BLaER1 treated with 17β-estradiol and CSF1 and Interleukin-3, amounts not matched to agents 10 nM and 100 nM (cell line): ENCODE data around the gene HLA-B.

Source experiments
- H3K27ac ChIP-seq, 11 experiments: shearing (Covaris generic); formaldehyde crosslinking; 2 replicates each; pipeline ENCODE4 v1.8.1; 2022
- H3K27me3 ChIP-seq, 11 experiments: shearing (Covaris generic); formaldehyde crosslinking; 2 replicates each; pipeline ENCODE4 v1.8.1; 2022
- H3K36me3 ChIP-seq, 11 experiments: shearing (Covaris generic); formaldehyde crosslinking; 2 replicates each; pipeline ENCODE4 v1.8.1; 2022
- H3K4me1 ChIP-seq, 10 experiments: shearing (Covaris generic); formaldehyde crosslinking; 2 replicates each; pipeline ENCODE4 v1.8.1; 2022
- H3K4me2 ChIP-seq, 11 experiments: shearing (Covaris generic); formaldehyde crosslinking; 2 replicates each; pipeline ENCODE4 v1.8.1; 2022
- H3K4me3 ChIP-seq, 10 experiments: shearing (Covaris generic); formaldehyde crosslinking; 2 replicates each; pipeline ENCODE4 v1.8.1; 2022
- H3K9ac ChIP-seq, 11 experiments: shearing (Covaris generic); formaldehyde crosslinking; 2 replicates each; pipeline ENCODE4 v1.8.1; 2022
- H3K9me3 ChIP-seq, 11 experiments: shearing (Covaris generic); formaldehyde crosslinking; replicated peaks in 1 of 11; 2 replicates each; pipeline ENCODE4 v1.8.1; 2022
- H4K20me1 ChIP-seq, 11 experiments: shearing (Covaris generic); formaldehyde crosslinking; 2 replicates each; pipeline ENCODE4 v1.8.1; 2022
- Cebpa-rat ChIP-seq, 11 experiments: shearing (Covaris generic); IDR thresholded peaks; 2 replicates each; pipeline ENCODE4 v1.8.1; 2022

HLA-B gene

GRCh38 chr6:31368461-31368860, 11.5 kb upstream of the HLA-B start:
- peaks cover 0 to 9% (median 0%) of the 10 kb centered on the region in 11 experiments; a peak in 5 of 22 replicates for H3K9me3 ChIP-seq
- no peak overlapping the region for H3K4me2 ChIP-seq
- H3K9ac ChIP-seq: no peak overlapping the region
- H3K4me3 ChIP-seq: no peak overlapping the region
- no peaks in the 10 kb centered on the region for H4K20me1 ChIP-seq
- H3K27ac ChIP-seq: no peak overlapping the region
- H3K36me3 ChIP-seq: no peaks in the 10 kb centered on the region
- peaks cover 5 to 14% (median 10%) of the 10 kb centered on the region in 11 experiments; a peak in 12 of 22 replicates for H3K27me3 ChIP-seq
- H3K4me1 ChIP-seq: peaks cover 0 to 11% (median 7%) of the 10 kb centered on the region in 10 experiments; a peak in 9 of 20 replicates
- TF ChIP-seq Cebpa-rat (IDR thresholded peaks at IDR 0.05): no peak

- H3K36me3 ChIP-seq: no peaks in the 10 kb centered on the region
- H3K4me3 ChIP-seq: peak overlapping the region in 9 of 10 experiments; percentile 22 to 59 (median 44); a peak in 14 of 20 replicates
- TF ChIP-seq Cebpa-rat (IDR thresholded peaks at IDR 0.05): no peak
- H4K20me1 ChIP-seq: no peaks in the 10 kb centered on the region
- H3K9ac ChIP-seq: peak overlapping the region in 7 of 11 experiments; percentile 8 to 52 (median 39); a peak in 8 of 22 replicates
- H3K27me3 ChIP-seq: peaks cover 5 to 14% (median 10%) of the 10 kb centered on the region in 11 experiments; a peak in 12 of 22 replicates
- H3K9me3 ChIP-seq: peaks cover 0 to 4% (median 0%) of the 10 kb centered on the region in 11 experiments; a peak in 5 of 22 replicates
- H3K4me2 ChIP-seq: peak overlapping the region; percentile 61 to 94 (median 78)
- peaks cover 0 to 14% (median 7%) of the 10 kb centered on the region in 10 experiments; a peak in 9 of 20 replicates for H3K4me1 ChIP-seq
- no peak overlapping the region for H3K27ac ChIP-seq
These were observed 9.9 kb upstream of the HLA-B start for GRCh38 chr6:31366693-31367470.

GRCh38 chr6:31365864-31366263, 8.9 kb upstream of the HLA-B start:
- Histone ChIP-seq H3K9ac (no peak overlapping the region), H4K20me1 (no peaks in the 10 kb centered on the region), H3K36me3 (no peaks in the 10 kb centered on the region), H3K27me3 (peaks cover 5 to 14% (median 10%) of the 10 kb centered on the region in 11 experiments; a peak in 12 of 22 replicates), H3K27ac (no peak overlapping the region), H3K4me1 (peaks cover 0 to 14% (median 7%) of the 10 kb centered on the region in 10 experiments; a peak in 9 of 20 replicates), H3K4me2 (no peak overlapping the region), H3K4me3 (no peak overlapping the region), H3K9me3 (no peaks in the 10 kb centered on the region)
- TF ChIP-seq Cebpa-rat (IDR thresholded peaks at IDR 0.05): no peak

GRCh38 chr6:31363811-31364210, 6.8 kb upstream of the HLA-B start:
- Histone ChIP-seq H3K27me3 (peaks cover 5 to 14% (median 12%) of the 10 kb centered on the region in 11 experiments; a peak in 12 of 22 replicates), H3K4me3 (no peak overlapping the region), H3K9ac (no peak overlapping the region), H3K27ac (no peak overlapping the region), H3K36me3 (no peaks in the 10 kb centered on the region), H3K9me3 (no peaks in the 10 kb centered on the region), H4K20me1 (no peaks in the 10 kb centered on the region), H3K4me2 (peak overlapping the region in 2 of 11 experiments; percentile 33 to 37; a peak in 2 of 22 replicates), H3K4me1 (peaks cover 0 to 14% (median 7%) of the 10 kb centered on the region in 10 experiments; a peak in 9 of 20 replicates)
- TF ChIP-seq Cebpa-rat (IDR thresholded peaks at IDR 0.05): no peak

- H3K4me2 ChIP-seq: no peak overlapping the region
- H3K27me3 ChIP-seq: peaks cover 5 to 19% (median 12%) of the 10 kb centered on the region in 11 experiments; a peak in 13 of 22 replicates
- no peak overlapping the region for H3K4me3 ChIP-seq
- no peak overlapping the region for H3K9ac ChIP-seq
- no peaks in the 10 kb centered on the region for H3K9me3 ChIP-seq
- H3K4me1 ChIP-seq: peaks cover under 1 to 23% (median 7%) of the 10 kb centered on the region in 10 experiments; a peak in 11 of 20 replicates
- TF ChIP-seq Cebpa-rat (IDR thresholded peaks at IDR 0.05): no peak
- H3K36me3 ChIP-seq: no peaks in the 10 kb centered on the region
- no peaks in the 10 kb centered on the region for H4K20me1 ChIP-seq
- H3K27ac ChIP-seq: no peak overlapping the region
These were observed 5.8 kb upstream of the HLA-B start for GRCh38 chr6:31362751-31363150.

GRCh38 chr6:31359581-31359980, 2.6 kb upstream of the HLA-B start:
- no peak overlapping the region for H3K4me2 ChIP-seq
- no peak overlapping the region for H3K27ac ChIP-seq
- peaks cover 12 to 15% (median 13%) of the 10 kb centered on the region in 11 experiments for H3K36me3 ChIP-seq
- H3K4me3 ChIP-seq: no peak overlapping the region
- H4K20me1 ChIP-seq: peaks cover 14 to 17% (median 15%) of the 10 kb centered on the region in 11 experiments
- no peak for TF ChIP-seq Cebpa-rat (IDR thresholded peaks at IDR 0.05)
- H3K9me3 ChIP-seq: no peaks in the 10 kb centered on the region
- H3K9ac ChIP-seq: no peak overlapping the region
- H3K27me3 ChIP-seq: peaks cover 0 to 6% (median 0%) of the 10 kb centered on the region in 11 experiments; a peak in 1 of 22 replicates
- peaks cover 11 to 38% (median 18%) of the 10 kb centered on the region in 10 experiments for H3K4me1 ChIP-seq

- Histone ChIP-seq H3K4me1 (peaks cover 21 to 37% (median 27%) of the 10 kb centered on the region in 10 experiments), H3K9me3 (no peaks in the 10 kb centered on the region), H3K9ac (no peak overlapping the region; a peak in 1 of 22 replicates), H3K4me2 (peak overlapping the region; percentile 74 to 96 (median 92); a peak in 15 of 22 replicates), H3K27ac (no peak overlapping the region), H3K27me3 (peaks cover 0 to 6% (median 0%) of the 10 kb centered on the region in 11 experiments; a peak in 1 of 22 replicates), H3K36me3 (peaks cover 23 to 28% (median 24%) of the 10 kb centered on the region in 11 experiments), H4K20me1 (peaks cover 25 to 28% (median 27%) of the 10 kb centered on the region in 11 experiments), H3K4me3 (no peak overlapping the region)
- no peak for TF ChIP-seq Cebpa-rat (IDR thresholded peaks at IDR 0.05)
These were observed 1.3 kb upstream of the HLA-B start for GRCh38 chr6:31358302-31358701.

- Histone ChIP-seq H3K9me3 (no peaks in the 10 kb centered on the region), H4K20me1 (peaks cover 27 to 32% (median 31%) of the 10 kb centered on the region in 11 experiments), H3K4me3 (peak overlapping the region in 7 of 10 experiments; percentile 74 to 89 (median 81); a peak in 6 of 20 replicates), H3K4me2 (peak overlapping the region; percentile 74 to 96 (median 92); a peak in 21 of 22 replicates), H3K27me3 (peaks cover 0 to 6% (median 0%) of the 10 kb centered on the region in 11 experiments; a peak in 1 of 22 replicates), H3K9ac (peak overlapping the region; percentile 91 to 97 (median 94); a peak in 19 of 22 replicates), H3K27ac (peak overlapping the region in 9 of 11 experiments; percentile 85 to 96 (median 91); a peak in 18 of 22 replicates), H3K4me1 (peaks cover 21 to 35% (median 28%) of the 10 kb centered on the region in 10 experiments), H3K36me3 (peaks cover 23 to 29% (median 25%) of the 10 kb centered on the region in 11 experiments)
- TF ChIP-seq Cebpa-rat (IDR thresholded peaks at IDR 0.05): no peak
These were observed 907 bp upstream of the HLA-B start for GRCh38 chr6:31357886-31358285.
